Measurements from ENCODE around the gene CACNB2. TPM values are rescaled to one million over a fixed set of nuclear protein-coding genes. Genes with fewer than 3 reads are reported as not detected.
"Not testable (repeated sequence)": the region's sequence is repeated elsewhere in the genome, so short reads cannot be mapped to it uniquely, and the experiment has no call there.

The CACNB2 gene
- total RNA-seq, 1 experiment from 2014 or later: 3.2 TPM

DNA sequence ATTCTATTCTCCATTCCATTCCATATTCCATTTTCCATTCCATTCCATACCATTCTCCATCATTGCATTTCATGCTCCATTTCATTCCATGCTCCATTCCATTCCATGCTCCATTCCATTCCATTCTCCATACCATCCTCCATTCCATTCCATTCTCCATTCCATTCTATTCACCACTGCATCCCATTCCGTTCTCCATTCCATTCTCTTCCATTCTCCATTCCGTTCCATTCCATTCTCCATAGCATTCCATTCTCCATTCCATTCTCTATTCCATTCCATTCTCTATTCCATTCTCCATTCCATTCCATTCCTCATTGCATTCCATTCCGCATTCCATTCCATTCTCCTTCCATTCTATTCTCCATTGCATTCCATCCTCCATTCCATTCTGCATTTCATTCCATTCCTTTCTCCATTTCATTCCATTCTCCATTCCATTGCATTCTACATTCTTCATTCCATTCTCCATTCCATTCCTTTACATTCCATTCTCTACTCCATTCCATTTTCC lies 427.2 kb downstream of the CACNB2 start:
- DNase-seq (ENCODE audit: low spot score) (no peak), ATAC-seq (no peak)
- TF ChIP-seq TEAD1 (CRISPR knock-in tag; IDR thresholded peaks at IDR 0.05): no peak
- TF ChIP-seq, protein P1, sequence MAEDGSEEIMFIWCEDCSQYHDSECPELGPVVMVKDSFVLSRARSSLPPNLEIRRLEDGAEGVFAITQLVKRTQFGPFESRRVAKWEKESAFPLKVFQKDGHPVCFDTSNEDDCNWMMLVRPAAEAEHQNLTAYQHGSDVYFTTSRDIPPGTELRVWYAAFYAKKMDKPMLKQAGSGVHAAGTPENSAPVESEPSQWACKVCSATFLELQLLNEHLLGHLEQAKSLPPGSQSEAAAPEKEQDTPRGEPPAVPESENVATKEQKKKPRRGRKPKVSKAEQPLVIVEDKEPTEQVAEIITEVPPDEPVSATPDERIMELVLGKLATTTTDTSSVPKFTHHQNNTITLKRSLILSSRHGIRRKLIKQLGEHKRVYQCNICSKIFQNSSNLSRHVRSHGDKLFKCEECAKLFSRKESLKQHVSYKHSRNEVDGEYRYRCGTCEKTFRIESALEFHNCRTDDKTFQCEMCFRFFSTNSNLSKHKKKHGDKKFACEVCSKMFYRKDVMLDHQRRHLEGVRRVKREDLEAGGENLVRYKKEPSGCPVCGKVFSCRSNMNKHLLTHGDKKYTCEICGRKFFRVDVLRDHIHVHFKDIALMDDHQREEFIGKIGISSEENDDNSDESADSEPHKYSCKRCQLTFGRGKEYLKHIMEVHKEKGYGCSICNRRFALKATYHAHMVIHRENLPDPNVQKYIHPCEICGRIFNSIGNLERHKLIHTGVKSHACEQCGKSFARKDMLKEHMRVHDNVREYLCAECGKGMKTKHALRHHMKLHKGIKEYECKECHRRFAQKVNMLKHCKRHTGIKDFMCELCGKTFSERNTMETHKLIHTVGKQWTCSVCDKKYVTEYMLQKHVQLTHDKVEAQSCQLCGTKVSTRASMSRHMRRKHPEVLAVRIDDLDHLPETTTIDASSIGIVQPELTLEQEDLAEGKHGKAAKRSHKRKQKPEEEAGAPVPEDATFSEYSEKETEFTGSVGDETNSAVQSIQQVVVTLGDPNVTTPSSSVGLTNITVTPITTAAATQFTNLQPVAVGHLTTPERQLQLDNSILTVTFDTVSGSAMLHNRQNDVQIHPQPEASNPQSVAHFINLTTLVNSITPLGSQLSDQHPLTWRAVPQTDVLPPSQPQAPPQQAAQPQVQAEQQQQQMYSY (CRISPR knock-in tag; IDR thresholded peaks at IDR 0.05): peak; percentile 9; the same call in 1 of the 2 replicates
- ChIA-PET POLR2A (no interaction called here), CTCF (no interaction called here)
- H3K9me3 Mint-ChIP-seq: no peaks in the 10 kb centered on the region
- H3K27me3 Mint-ChIP-seq (ENCODE audit: low read depth): no peaks in the 10 kb centered on the region
- H3K4me3 Mint-ChIP-seq: no peak overlapping the region
- no peak overlapping the region for H3K27ac Mint-ChIP-seq
- no peaks in the 10 kb centered on the region for H3K4me1 Mint-ChIP-seq
- no peaks in the 10 kb centered on the region for H3K36me3 Mint-ChIP-seq

GRCh38 chr10:18570386-18570785 lies 430.2 kb downstream of the CACNB2 start:
- TF ChIP-seq, protein P1 (CRISPR knock-in tag; IDR thresholded peaks at IDR 0.05): peak; percentile 65
- peaks cover 10% of the 10 kb centered on the region for H3K9me3 Mint-ChIP-seq
- CTCF ChIA-PET; H3K4me3 Mint-ChIP-seq; H3K36me3 Mint-ChIP-seq; H3K27ac Mint-ChIP-seq; H3K4me1 Mint-ChIP-seq; H3K27me3 Mint-ChIP-seq (ENCODE audit: low read depth); POLR2A ChIA-PET; ATAC-seq; DNase-seq (ENCODE audit: low spot score): not testable (repeated sequence)

GRCh38 chr10:18571076-18571475 lies 430.9 kb downstream of the CACNB2 start:
- ATAC-seq: no peak
- H3K4me1 Mint-ChIP-seq: no peaks in the 10 kb centered on the region
- H3K36me3 Mint-ChIP-seq: no peaks in the 10 kb centered on the region

More at GRCh38 chr10:18571076-18571475, 430.9 kb downstream of the CACNB2 start:
- Mint-ChIP-seq H3K4me3 (no peak overlapping the region), H3K27ac (no peak overlapping the region), H3K27me3 (ENCODE audit: low read depth) (no peaks in the 10 kb centered on the region), H3K9me3 (peaks cover 17% of the 10 kb centered on the region)
- ChIA-PET POLR2A (no interaction called here), CTCF (no interaction called here)
- TF ChIP-seq, protein P2, sequence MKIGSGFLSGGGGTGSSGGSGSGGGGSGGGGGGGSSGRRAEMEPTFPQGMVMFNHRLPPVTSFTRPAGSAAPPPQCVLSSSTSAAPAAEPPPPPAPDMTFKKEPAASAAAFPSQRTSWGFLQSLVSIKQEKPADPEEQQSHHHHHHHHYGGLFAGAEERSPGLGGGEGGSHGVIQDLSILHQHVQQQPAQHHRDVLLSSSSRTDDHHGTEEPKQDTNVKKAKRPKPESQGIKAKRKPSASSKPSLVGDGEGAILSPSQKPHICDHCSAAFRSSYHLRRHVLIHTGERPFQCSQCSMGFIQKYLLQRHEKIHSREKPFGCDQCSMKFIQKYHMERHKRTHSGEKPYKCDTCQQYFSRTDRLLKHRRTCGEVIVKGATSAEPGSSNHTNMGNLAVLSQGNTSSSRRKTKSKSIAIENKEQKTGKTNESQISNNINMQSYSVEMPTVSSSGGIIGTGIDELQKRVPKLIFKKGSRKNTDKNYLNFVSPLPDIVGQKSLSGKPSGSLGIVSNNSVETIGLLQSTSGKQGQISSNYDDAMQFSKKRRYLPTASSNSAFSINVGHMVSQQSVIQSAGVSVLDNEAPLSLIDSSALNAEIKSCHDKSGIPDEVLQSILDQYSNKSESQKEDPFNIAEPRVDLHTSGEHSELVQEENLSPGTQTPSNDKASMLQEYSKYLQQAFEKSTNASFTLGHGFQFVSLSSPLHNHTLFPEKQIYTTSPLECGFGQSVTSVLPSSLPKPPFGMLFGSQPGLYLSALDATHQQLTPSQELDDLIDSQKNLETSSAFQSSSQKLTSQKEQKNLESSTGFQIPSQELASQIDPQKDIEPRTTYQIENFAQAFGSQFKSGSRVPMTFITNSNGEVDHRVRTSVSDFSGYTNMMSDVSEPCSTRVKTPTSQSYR (CRISPR knock-in tag; IDR thresholded peaks at IDR 0.05): no peak
- TF ChIP-seq E2F1 (CRISPR knock-in tag; IDR thresholded peaks at IDR 0.05) (no peak), E2F4 (CRISPR knock-in tag; IDR thresholded peaks at IDR 0.05; ENCODE audit: borderline replicate concordance, low read depth) (no peak), NFATC4 (CRISPR knock-in tag; IDR thresholded peaks at IDR 0.05) (no peak), CREB1 (CRISPR knock-in tag; IDR thresholded peaks at IDR 0.05) (no peak)
- TF ChIP-seq, protein P3, sequence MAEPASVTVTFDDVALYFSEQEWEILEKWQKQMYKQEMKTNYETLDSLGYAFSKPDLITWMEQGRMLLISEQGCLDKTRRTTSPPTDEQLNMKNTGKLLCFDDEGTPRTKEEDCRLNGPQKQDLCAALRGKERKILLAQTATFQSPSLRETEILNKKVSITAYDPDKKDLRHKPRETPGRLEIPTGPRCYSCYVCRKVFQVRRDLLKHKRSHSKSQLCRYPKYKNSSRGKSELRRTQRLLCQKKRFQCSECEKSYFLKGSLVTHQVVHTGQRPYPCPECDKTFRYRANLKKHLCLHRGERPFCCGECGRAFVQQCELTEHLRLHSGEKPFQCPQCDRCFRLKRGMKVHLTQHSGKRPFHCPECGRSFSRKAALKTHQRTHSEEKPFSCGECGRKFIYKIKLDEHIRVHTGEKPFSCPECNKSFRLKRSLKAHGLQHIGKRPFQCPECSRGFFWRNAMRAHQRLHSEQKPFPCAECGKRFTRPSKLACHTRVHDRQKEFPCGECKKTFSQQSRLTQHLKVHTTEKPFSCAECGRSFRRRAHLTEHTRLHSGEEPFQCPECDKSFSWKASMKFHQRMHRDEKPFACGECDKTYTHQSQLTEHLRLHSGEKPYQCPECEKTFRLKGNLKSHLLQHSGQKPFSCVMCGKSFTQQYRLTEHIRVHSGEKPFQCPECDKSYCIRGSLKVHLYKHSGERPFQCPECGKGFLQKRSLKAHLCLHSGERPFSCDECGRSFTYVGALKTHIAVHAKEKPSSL (CRISPR knock-in tag; conservative IDR thresholded peaks at IDR 0.05): no peak
- DNase-seq (ENCODE audit: low spot score): no peak
